SK-N-DZ (cell line): ENCODE measurements around the gene MPC1.
"Not testable (repeated sequence)": the region's sequence is repeated elsewhere in the genome, so short reads cannot be mapped to it uniquely, and the experiment has no call there.

Experiments used
- DNase-seq: peaks from one replicate; pipeline ENCODE4 v3.0.0-alpha.2; 2015; ENCODE audit warnings: low spot score

Gene MPC1

GRCh38 chr6:166406197-166406596, 23.5 kb upstream of the MPC1 start:
- DNase-seq, result no peak

GRCh38 chr6:166405386-166405785, 22.6 kb upstream of the MPC1 start:
- DNase-seq, result no peak

- DNase-seq, result peak; percentile 44
Measured at GRCh38 chr6:166402582-166403277, 20.0 kb upstream of the MPC1 start.

GRCh38 chr6:166400649-166401250, 18.0 kb upstream of the MPC1 start:
- DNase-seq, result peak; percentile 77

GRCh38 chr6:166400181-166400580, 17.4 kb upstream of the MPC1 start:
- DNase-seq, result no peak

- DNase-seq, result no peak
Measured at GRCh38 chr6:166398348-166398747, 15.6 kb upstream of the MPC1 start.

- DNase-seq, result no peak
Measured at GRCh38 chr6:166397849-166398248, 15.1 kb upstream of the MPC1 start.

- no peak for DNase-seq
Measured at GRCh38 chr6:166395778-166396177, 13.0 kb upstream of the MPC1 start.

GRCh38 chr6:166395351-166395750, 12.6 kb upstream of the MPC1 start:
- no peak for DNase-seq

- DNase-seq, result no peak
Measured at GRCh38 chr6:166394036-166394892, 11.5 kb upstream of the MPC1 start.

- no peak for DNase-seq
Measured at GRCh38 chr6:166393535-166393823, 10.7 kb upstream of the MPC1 start.

- DNase-seq, result not testable (repeated sequence)
Measured at GRCh38 chr6:166392755-166393534, 10.2 kb upstream of the MPC1 start.

- no peak for DNase-seq
Measured at GRCh38 chr6:166389119-166389518, 6.4 kb upstream of the MPC1 start.

GRCh38 chr6:166388290-166389004, 5.7 kb upstream of the MPC1 start:
- DNase-seq, result no peak

- DNase-seq, result no peak
Measured at GRCh38 chr6:166387642-166388289, 5.0 kb upstream of the MPC1 start.

GRCh38 chr6:166387098-166387497, 4.4 kb upstream of the MPC1 start:
- not testable (repeated sequence) for DNase-seq

GRCh38 chr6:166386111-166386510, 3.4 kb upstream of the MPC1 start:
- no peak for DNase-seq

- not testable (repeated sequence) for DNase-seq
Measured at GRCh38 chr6:166383802-166384363, 1.1 kb upstream of the MPC1 start.

- no peak for DNase-seq
Measured at GRCh38 chr6:166382500-166382932, 224 bp downstream of the MPC1 start.

GRCh38 chr6:166381733-166382499, 824 bp downstream of the MPC1 start:
- DNase-seq, result peak; percentile 54
